Mesendoderm (in vitro differentiated cells): ENCODE results near the gene ASPG.

Experiments used
- DNase-seq: peaks from one replicate; pipeline ENCODE4 v3.0.0; 2013
- H2AK5ac ChIP-seq: 2 replicates; pipeline ENCODE4 v1.6.1; 2013; ENCODE audit warnings: low read length, inconsistent platforms
- H2BK120ac ChIP-seq: 2 replicates; pipeline ENCODE4 v1.6.1; 2013; ENCODE audit warnings: low read depth, mild to moderate bottlenecking, low read length, moderate library complexity, mixed read lengths
- H2BK15ac ChIP-seq: replicated peaks from 2 replicates; pipeline ENCODE4 v1.6.1; 2013; ENCODE audit warnings: low read depth, mild to moderate bottlenecking, moderate library complexity
- H2BK5ac ChIP-seq: 2 replicates; pipeline ENCODE4 v1.6.1; 2013; ENCODE audit warnings: low read length, inconsistent platforms
- H3K18ac ChIP-seq: 2 replicates; pipeline ENCODE4 v1.6.1; 2013; ENCODE audit warnings: mild to moderate bottlenecking, low read length, mixed read lengths
- H3K23ac ChIP-seq: one replicate; pipeline ENCODE4 v1.6.1; 2013; ENCODE audit warnings: low read length
- H3K27ac ChIP-seq: 2 replicates; pipeline ENCODE4 v1.5.1; 2013; ENCODE audit warnings: low read depth, mild to moderate bottlenecking, inconsistent platforms, low read length, moderate library complexity
- H3K27me3 ChIP-seq: 2 replicates; pipeline ENCODE4 v1.6.1; 2013; ENCODE audit warnings: low read length, control low read depth, mild to moderate bottlenecking, inconsistent platforms; ENCODE audit not compliant: insufficient read depth, poor library complexity
- H3K36me3 ChIP-seq: 2 replicates; pipeline ENCODE4 v1.6.1; 2013; ENCODE audit warnings: low read length, inconsistent platforms; ENCODE audit not compliant: control insufficient read depth, insufficient read depth
- H3K4ac ChIP-seq: one replicate; pipeline ENCODE4 v1.6.1; 2013; ENCODE audit warnings: low read depth, mild to moderate bottlenecking, low read length, moderate library complexity
- H3K4me1 ChIP-seq: 2 replicates; pipeline ENCODE4 v1.6.1; 2013; ENCODE audit warnings: low read depth, low read length, inconsistent platforms; ENCODE audit not compliant: control insufficient read depth
- H3K4me2 ChIP-seq: 2 replicates; pipeline ENCODE4 v1.6.1; 2013; ENCODE audit warnings: low read length
- H3K4me3 ChIP-seq: 2 replicates; pipeline ENCODE4 v1.5.1; 2013; ENCODE audit warnings: mild to moderate bottlenecking, low read length
- H3K56ac ChIP-seq: one replicate; pipeline ENCODE4 v1.6.1; 2013; ENCODE audit warnings: low read length
- H3K79me1 ChIP-seq: 2 replicates; pipeline ENCODE4 v1.6.1; 2013; ENCODE audit warnings: low read length, inconsistent platforms
- H3K79me2 ChIP-seq: 2 replicates; pipeline ENCODE4 v1.6.1; 2013; ENCODE audit warnings: mild to moderate bottlenecking, low read length; ENCODE audit not compliant: control insufficient read depth, insufficient read depth
- H3K9ac ChIP-seq: 2 replicates; pipeline ENCODE4 v1.6.1; 2013; ENCODE audit warnings: low read length, inconsistent platforms
- H4K5ac ChIP-seq: one replicate; pipeline ENCODE4 v1.6.1; 2013; ENCODE audit warnings: low read length
- H4K8ac ChIP-seq: one replicate; pipeline ENCODE4 v1.6.1; 2013; ENCODE audit warnings: low read depth, mild to moderate bottlenecking, control low read depth, low read length, moderate library complexity
- WGBS: extraction: QIAGEN DNeasy Blood & Tissue Kit; methylation state at CpG from one replicate; pipeline ENCODE4 v1.1.7; 2013; ENCODE audit warnings: low lambda C conversion rate, missing lambda C conversion rate; ENCODE audit not compliant: insufficient coverage; ENCODE audit errors: extremely low coverage; 5-methylcytosine and 5-hydroxymethylcytosine counted together

ASPG gene

DNA sequence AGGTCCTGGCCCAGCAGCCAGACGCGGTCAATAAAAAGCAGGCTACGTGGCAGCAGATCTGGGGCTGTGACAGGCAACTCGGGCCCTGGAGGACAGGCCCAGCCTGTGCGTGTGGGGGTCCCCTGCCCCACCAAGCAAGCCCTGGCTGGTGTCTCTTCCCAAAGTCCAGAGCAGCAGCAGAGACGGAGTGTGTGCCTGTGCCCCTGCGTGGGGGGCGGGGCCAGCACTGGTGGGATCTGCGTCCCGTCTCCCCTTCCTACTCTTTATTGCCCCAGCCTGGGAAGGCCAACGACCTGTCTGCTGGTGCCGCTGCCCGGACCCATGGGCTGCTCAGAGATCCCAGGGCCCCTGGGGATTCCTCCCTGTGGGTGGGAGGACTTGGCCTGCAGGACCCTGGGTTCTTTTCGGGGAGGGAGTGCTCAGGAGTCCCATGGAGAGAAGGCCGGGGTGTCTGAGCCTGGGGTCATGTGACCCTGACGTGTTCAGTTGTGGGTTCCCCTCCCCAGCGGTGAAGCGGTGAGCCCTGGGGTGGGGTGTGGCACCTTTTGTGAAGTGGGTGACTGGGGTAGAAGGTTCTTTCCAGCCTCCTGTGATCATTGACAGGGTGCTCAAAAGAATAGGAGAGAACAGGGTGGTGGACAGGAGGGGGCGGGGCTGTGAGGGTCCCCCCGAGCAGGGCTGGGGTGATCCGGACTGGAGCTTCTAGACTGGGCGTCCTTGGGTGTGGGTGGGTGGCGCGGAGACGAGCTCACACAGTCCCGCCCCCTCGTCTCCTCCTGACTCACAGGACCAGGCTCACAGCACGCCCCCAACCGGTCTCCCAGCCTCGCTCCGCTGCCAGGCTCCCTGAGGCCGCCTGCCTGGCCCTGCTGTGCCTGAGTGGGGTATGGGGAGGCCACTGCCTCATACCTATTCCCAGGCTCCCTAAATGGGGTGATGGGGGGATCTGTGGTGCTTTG lies 22.4 kb downstream of the ASPG start:
- Histone ChIP-seq H3K56ac (no peak overlapping the region), H4K8ac (no peak overlapping the region)
- no CpG with 5 or more reads among the region's 32 CpGs for WGBS

DNA sequence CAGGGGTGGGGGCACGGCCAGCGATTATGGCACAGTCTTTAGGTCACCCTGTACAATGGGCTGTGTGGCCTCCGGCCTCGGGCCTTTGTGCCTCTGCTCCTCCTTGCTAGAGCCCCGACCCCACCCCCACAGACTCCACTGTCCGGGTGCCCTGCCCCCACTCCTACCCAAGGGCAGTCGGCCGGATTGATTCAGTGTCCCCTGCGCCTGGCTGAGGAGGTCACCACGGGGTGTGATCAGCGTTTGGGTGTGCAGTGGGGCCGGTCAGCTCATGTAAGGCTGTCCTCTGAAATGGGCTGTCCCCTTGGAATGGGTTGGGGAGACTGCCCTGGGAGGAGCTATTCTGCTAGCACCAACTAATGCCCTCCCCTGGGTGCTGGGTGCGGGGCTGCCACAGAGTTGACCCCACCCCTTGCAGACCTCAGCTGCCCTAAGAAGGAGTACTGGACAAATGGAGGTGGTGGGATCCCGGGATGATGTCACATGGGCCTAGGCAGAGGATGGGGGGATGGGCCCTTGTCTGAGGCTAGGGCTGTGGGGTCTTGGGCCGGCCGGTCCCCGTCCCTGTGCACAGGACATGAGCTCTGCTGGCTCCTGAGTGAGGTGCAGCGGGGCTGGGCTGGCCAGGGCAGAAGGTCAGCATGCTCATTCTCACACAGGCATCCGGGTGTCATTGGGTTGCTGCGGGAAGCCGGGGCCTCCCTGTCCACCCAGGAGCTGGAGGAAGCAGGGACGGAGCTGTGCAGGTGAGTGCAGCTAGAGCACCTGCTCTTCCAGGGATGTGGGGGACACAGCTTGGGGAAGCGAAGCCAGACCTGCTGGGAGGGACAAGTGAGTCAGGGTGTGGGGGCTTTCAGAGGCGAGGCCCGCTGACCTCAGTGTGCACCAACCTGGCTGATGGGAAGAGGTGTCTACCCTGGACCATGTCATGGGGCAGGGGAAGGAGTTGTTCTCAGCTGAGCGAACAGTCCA lies 23.4 kb downstream of the ASPG start:
- Histone ChIP-seq H3K79me1 (no peaks in the 10 kb centered on the region), H3K27ac (no peak overlapping the region), H3K27me3 (no peaks in the 10 kb centered on the region), H3K36me3 (no peaks in the 10 kb centered on the region), H2BK5ac (no peak overlapping the region), H2BK15ac (no peak overlapping the region), H3K18ac (no peak overlapping the region), H2AK5ac (no peak overlapping the region), H3K23ac (no peak overlapping the region), H3K4me1 (no peaks in the 10 kb centered on the region), H3K4me3 (no peak overlapping the region), H3K4me2 (no peak overlapping the region), H4K5ac (no peak overlapping the region), H3K4ac (no peak overlapping the region), H3K9ac (no peak overlapping the region), H3K79me2 (no peaks in the 10 kb centered on the region), H4K8ac (no peak overlapping the region), H3K56ac (no peak overlapping the region), H2BK120ac (no peak overlapping the region)
- no peak for DNase-seq
- no CpG with 5 or more reads among the region's 26 CpGs for WGBS

More for the DNA sequence above, 22.4 kb downstream of the ASPG start:
- Histone ChIP-seq H3K79me1 (no peaks in the 10 kb centered on the region), H2BK120ac (no peak overlapping the region), H3K4me1 (no peaks in the 10 kb centered on the region), H2BK5ac (no peak overlapping the region), H3K36me3 (no peaks in the 10 kb centered on the region), H4K5ac (no peak overlapping the region), H3K27me3 (no peaks in the 10 kb centered on the region), H3K4me2 (no peak overlapping the region), H3K4ac (no peak overlapping the region), H2AK5ac (no peak overlapping the region), H2BK15ac (no peak overlapping the region), H3K4me3 (no peak overlapping the region), H3K27ac (no peak overlapping the region), H3K23ac (no peak overlapping the region), H3K18ac (no peak overlapping the region), H3K9ac (no peak overlapping the region), H3K79me2 (no peaks in the 10 kb centered on the region)
- no peak for DNase-seq

DNA sequence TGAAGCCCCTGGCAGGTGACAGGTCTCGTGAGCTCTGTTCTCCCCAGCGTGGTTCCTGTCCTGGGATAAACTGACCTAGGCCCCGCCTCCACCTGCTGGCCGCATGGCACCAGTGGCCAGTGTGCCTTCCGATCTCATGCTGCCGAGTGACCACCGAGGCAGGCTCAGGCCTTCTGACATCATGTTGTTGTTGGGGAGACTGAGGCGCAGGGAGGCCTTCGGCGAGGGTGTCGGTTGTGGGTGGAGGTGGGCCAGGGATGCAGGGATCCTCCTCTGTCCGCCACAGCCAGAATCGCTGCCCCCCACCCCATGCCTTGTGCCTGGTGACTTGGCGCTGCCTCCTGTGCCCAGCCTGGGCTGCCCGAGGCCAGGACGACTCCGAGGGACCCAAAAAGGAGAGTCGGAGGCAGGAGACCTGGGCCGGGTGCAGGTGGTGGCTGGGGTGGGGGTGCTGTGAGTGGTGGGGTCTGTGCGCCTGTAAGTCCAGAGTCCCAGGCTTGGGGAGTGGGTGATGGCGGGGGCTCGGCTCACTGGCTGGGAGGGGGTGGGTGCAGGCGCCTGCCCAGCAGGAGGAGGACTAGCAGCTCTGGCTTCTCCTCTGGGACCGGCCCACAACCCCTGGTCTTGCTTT lies 24.3 kb downstream of the ASPG start:
- Histone ChIP-seq H2AK5ac (no peak overlapping the region), H2BK5ac (no peak overlapping the region)
- no CpG with 5 or more reads among the region's 24 CpGs for WGBS

DNA sequence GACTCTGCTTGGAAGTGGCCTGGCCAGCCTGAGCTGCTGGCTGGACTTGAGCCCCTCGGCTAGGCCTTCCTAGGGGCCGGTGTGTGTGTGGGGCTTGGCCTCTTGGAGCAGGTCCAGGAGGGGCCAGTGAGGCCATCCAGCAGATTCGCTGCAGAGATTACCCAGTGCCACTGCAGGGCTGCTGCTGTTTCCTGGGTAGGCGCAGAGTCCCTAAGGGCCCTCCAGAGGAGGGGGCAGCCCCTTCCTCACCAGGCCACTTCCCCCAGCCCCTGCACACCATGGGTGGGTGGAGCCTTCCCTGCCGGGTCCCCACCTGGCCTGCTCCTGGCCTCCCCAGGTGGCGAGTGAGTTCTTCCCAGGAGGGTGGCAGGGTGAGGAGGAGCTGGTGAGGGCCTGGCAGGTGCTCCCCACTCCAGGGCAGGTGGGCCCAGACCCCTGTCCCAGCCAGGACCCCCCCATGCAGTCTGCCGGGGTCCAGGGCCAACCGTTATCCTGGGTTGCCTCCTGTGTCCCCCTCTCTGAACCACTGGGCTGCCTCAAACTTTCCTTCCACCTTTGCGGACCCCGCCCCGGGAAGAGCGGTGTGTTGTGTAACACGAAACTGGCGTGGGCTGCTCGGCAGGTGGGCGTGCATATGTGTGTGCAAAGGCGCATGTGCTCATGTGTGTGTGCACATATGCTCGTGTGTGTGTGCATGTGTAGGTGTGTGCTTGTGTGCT lies 25.1 kb downstream of the ASPG start:
- H3K79me2 ChIP-seq: no peaks in the 10 kb centered on the region
- H3K4me1 ChIP-seq: no peaks in the 10 kb centered on the region
- no peaks in the 10 kb centered on the region for H3K36me3 ChIP-seq
- H2BK120ac ChIP-seq: no peak overlapping the region
- no peak overlapping the region for H2BK15ac ChIP-seq
- no peak overlapping the region for H3K27ac ChIP-seq
- H3K18ac ChIP-seq: no peak overlapping the region
- no peak overlapping the region for H3K4me3 ChIP-seq
- H4K8ac ChIP-seq: no peak overlapping the region
- H3K4ac ChIP-seq: no peak overlapping the region
- H2BK5ac ChIP-seq: no peak overlapping the region
- no peaks in the 10 kb centered on the region for H3K79me1 ChIP-seq
- no peak for DNase-seq
- no peak overlapping the region for H3K23ac ChIP-seq
- no peak overlapping the region for H2AK5ac ChIP-seq
- no peaks in the 10 kb centered on the region for H3K27me3 ChIP-seq
- no peak overlapping the region for H3K9ac ChIP-seq
- H3K4me2 ChIP-seq: no peak overlapping the region
- WGBS: no CpG with 5 or more reads among the region's 18 CpGs
- no peak overlapping the region for H4K5ac ChIP-seq
- no peak overlapping the region for H3K56ac ChIP-seq

More for the DNA sequence above, 24.3 kb downstream of the ASPG start:
- Histone ChIP-seq H3K4me3 (no peak overlapping the region), H3K79me2 (no peaks in the 10 kb centered on the region), H3K56ac (no peak overlapping the region), H3K4ac (no peak overlapping the region), H3K4me2 (no peak overlapping the region), H3K27me3 (no peaks in the 10 kb centered on the region), H3K9ac (no peak overlapping the region), H3K23ac (no peak overlapping the region), H3K36me3 (no peaks in the 10 kb centered on the region), H3K4me1 (no peaks in the 10 kb centered on the region), H2BK120ac (no peak overlapping the region), H3K27ac (no peak overlapping the region), H4K8ac (no peak overlapping the region), H2BK15ac (no peak overlapping the region), H3K79me1 (no peaks in the 10 kb centered on the region), H4K5ac (no peak overlapping the region), H3K18ac (no peak overlapping the region)
- DNase-seq: no peak
